GM21717 (cell line): ENCODE results near the gene PIK3R5.
"Not testable (repeated sequence)": the region's sequence is repeated elsewhere in the genome, so short reads cannot be mapped to it uniquely, and the experiment has no call there.

Experiments used
- ATAC-seq: cut with Tn5 transposase; IDR thresholded peaks from one replicate; pipeline ENCODE4 v1.9.1; 2021; ENCODE audit warnings: mild to moderate bottlenecking, moderate library complexity; ENCODE audit not compliant: unreplicated experiment

PIK3R5 gene

DNA sequence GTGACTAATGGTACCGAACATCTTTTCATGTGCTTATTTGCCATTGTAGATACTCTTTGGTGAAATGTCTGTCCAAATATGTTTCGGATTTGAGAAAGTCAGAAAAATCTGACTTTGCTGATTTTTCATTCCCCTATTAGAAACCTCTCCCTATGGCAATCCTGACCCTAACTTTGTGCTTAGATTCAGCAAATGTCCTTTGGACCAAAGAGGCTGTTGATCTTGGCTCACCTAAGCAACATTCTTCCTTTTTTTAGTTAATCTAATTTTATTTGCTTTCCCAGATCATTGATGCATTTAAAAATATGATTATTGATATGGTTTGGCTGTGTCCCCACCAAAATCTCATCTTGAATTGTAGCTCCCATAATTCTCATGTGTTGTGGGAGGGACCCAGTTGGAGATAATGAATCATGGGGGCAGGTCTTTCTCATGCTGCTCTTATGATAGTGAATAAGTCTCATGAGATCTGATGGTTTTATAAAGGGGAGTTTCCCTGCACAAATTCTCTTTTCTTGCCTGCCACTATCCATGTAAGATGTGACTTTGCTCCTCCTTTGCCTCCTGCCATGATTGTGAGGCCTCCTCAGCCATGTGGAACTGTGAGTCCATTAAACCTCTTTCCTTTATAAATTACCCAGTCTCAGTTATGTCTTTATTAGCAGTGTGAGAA, 22.9 kb upstream of the PIK3R5 start:
- not testable (repeated sequence) for ATAC-seq

DNA sequence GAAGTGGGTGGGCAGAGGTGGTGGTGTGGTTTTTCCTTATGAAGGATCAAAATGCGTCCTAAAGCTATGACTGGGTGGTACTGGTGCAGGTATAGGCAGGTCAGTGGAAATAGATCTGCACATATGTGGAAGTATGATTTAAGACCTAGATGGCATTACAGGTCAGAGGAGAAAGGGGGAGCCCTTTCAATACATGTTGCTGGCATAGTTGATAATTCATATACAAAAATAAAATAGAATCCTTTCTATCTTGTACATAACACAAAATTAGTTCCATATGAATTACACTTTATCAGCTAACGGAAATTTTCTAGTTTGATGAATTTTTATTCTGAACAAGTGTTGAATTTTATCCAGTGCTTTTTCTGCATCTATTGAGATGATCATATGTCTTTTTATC, 20.8 kb upstream of the PIK3R5 start:
- ATAC-seq = no peak

DNA sequence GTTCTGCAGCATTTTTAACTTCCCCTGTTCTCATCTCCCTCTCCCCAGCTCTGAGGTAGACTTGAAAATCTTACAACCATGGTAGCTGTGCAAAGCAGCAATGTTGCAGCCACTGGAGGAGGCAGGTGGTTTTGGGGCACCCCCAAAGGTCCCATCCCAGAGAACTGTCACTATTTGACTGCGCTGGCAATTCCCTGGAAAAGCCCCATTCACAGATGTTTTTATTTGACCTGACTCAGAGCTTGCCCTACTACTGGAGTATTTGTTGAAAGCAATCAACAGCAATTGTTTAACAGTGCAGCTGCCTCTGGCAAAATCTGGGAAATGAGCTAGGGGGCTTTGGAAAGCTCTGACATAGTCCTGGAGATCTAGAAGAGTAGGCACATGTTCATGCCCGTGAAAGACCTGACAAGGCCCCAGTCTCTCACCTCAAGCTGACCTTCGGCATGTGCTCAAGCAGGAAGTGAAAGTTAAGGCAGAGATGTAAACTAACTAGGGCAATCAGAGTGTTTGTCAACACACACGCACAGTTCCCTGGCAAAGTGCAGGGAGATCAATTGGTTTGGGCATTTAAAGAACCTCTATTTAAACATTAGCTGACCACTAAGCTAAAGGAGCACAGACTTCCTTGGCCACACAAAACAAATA, 19.7 kb upstream of the PIK3R5 start:
- no peak for ATAC-seq

DNA sequence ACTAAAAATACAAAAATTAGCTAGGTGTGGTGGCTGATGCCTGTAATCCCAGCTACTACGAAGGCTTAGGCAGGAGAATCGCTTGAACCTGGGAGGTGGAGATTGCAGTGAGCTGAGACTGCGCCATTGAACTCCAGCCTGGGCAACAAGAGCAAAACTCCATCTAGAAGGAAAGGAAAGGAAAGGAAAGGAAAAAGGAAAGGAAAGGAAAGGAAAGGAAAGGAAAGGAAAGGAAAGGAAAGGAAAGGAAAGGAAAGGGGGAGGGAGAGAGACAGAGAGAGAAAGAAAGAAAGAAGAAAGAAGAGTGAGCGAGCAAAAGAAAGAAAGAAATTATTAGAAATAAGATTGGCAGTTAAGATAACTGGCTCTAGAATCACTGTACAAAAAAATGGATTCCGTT, 18.7 kb upstream of the PIK3R5 start:
- ATAC-seq = not testable (repeated sequence)

DNA sequence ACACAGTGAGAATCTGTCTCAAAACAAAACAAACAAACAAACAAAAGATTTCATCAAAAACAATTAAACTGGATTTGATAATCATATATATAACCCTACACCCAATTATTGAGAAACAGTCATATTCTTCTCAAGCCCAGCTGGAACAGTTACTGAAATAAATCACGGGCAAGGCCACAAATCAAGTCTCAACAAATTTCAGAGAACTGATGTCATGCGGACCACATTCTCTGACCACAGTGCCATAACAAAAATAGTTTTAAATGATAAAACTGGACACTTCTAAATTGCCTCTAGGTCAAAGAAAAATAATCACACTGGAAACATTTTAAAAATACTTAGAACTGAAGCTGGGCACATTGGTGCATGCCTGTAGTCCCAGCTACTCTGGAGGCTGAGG, 15.9 kb upstream of the PIK3R5 start:
- no peak for ATAC-seq

DNA sequence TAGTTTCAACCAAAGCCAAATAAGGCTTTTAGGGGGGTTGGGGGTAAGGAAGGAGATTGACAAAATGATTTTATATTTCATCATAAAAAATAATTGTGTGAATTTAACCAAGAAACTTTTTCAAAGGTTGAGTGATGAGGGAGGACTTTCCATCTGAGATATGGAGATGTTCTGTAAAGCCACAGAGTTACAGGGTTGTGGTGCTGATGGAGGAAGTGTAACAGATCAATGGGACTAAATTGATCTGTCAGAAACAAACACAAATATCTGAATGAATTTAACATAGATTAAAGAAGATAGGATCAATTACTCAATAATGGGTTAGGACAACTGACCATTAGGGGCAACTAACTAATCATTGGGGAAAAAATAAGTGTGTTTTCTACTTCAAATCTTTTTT, 14.2 kb upstream of the PIK3R5 start:
- ATAC-seq = no peak

DNA sequence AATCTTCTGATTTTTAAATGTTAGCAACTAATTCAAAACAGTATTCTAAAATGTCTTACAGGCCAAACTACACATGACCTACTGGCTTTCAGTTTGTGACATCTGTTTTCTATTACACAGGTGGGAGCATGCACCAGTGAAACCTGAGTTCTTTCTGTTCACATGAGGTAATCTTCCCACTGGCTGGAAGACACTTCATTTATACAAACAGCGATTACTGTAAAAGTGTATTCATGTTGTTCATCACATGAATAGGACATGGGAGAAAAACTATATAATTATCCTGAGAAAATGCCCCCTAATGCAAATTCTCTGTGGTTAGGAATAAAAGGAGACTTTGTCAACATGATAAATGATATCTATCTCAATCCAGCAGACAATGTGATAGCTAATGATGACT, 11.1 kb upstream of the PIK3R5 start:
- ATAC-seq = no peak

DNA sequence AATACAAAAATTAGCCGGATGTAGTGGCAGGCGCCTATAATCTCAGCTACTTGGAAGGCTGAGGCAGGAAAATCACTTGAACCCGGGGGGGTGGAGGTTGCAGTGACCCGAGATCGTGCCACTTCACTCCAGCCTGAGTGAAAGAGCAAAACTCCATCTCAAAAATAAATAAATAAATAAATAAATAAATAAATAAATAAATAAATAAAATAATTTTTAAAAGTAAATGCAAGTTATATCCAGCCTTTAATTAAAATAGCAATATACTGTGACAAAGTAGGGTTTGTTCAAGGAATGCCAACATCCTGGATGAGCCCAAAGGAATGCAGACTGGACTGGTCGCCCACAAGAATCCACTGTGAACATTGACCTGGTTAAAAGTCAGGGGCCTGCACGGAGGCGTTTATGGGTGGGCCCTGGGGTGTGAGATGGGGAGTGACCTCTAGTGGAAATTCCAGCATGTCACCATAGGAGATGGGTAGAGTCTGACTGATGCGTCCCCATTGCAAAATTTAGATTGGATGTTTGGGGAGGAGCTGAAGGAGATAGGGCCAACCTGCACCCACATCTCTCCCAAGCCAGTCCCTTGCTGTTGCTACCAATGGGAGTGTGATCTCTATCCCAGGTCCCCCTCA, 9.7 kb upstream of the PIK3R5 start:
- ATAC-seq = no peak

DNA sequence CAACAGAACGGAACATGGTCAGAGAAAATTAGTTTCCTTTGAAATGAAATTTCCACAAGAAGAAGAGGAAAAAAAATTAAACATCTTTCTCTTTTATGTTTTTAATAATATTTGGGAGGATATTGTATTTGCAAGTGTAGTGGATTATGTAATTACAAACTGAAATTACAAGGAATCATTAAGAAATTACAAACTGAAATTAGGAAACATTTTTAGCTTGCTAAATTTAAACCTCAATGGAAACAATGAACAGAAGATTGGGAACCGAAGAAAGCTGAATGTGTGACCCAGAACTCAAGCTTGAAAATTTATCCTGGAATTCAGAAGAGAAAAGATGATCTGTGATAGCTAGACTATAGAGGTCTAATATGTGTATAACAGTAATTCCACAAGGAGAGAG, 4.4 kb upstream of the PIK3R5 start:
- no peak for ATAC-seq

DNA sequence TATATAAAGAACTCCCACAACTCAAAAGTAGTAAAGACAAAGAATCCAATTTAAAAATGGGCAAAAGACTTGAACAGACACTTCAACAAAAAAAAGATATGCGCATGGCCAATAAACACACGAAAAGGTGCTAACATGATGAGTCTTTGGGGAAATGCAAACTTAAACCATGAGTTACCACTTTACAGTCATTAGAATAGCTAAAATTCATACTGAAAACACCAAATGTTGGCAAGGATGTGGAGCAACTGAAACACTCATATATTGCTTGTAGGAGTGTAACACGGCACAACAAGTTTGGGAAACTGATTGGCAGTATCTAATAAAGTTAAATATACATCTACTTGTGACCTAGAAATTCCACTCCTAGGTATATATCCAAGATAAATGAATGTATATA, 3.0 kb upstream of the PIK3R5 start:
- ATAC-seq = no peak

DNA sequence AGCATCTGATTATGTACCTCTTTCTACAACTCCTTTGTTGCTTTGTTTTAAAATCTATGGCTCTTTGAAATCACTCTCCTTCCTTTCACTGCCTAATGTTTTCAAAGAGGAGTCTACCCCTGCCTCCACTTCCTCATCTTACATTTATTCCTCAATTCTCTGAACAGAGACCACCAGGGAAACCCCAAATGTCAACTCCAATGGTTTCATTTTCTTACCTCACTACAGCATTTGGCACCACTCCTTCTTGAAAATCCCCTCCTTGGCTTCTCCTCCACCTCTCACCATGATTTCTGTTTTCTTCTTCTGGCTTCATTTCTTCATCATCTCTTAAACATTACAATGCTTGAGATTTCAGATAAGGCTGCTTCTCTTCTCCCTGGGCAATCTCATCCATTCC, 2.4 kb upstream of the PIK3R5 start:
- ATAC-seq = no peak

DNA sequence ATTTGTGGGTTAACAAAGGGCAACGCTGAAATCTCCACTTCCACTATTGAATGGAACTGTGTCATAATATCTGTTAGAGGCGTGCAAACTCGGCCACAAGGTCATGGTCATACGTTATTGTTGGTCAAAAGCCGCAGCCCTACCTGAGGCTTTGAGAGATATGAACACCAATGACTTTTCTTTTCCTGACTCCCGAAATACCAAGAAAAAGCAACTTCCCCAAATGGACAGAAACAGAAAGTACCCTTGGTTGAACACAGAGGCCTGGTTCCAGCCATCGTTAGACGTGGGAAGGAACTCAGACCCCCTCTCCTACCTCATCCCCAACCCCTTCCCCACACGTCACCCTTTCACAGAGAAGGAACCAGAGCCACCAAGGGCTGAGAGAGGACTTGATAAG, 1.4 kb upstream of the PIK3R5 start:
- no peak for ATAC-seq

DNA sequence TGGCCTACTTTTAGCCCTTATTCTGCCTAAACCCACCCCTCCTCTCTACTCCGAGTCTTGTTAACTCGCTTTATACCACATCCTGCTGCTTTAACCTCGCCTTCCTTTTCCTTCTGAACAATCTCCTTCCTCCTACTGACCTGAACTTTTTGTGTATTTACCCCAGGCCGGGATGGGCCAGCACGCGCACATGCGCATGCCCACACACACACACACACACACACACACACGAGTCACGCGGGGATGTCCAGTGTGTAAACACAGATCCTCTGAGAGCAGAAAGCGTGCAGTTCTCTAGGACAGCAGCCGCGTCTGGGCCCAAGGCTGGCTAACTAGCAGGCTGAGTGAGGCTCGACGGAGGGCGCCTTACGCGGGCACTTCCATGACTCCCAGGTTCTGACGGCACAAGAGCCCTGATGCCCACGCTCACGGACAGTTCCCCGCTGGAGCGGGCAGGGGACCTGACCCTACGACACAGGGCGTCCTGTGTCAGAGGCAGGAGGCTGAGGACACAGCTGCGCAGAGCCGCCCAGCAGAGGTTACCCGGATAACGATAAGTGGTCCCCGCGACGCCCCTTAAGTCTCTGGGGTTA, 610 bp downstream of the PIK3R5 start:
- no peak for ATAC-seq

DNA sequence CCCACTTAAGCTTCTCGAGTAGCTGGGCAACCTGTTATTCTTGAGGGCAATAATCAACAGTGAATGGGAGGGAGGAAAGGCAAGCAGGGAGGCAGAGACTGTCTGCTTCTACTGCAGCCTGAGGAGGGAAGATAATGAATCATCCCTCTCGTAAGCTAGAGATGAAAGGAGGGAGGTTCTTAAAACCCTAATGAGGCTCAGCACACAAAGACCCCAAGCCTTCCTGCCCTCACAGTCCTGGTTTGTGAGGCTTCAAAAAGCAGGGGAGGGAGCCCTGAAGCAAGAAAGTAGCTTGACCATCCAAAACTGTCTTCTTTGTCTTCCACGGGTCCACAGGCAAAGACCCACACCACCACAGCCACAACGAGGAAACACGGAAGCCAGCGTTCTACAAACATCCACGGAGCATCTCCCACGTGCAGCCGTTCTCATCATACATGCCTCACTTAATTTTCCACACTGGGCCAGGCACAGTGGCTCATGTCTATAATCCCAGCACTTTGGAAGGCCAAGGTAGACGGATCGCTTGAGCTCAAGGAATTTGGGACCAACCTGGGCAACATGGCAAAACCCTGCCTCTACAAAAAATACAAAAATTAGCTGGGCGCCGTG, 1.8 kb downstream of the PIK3R5 start:
- no peak for ATAC-seq

DNA sequence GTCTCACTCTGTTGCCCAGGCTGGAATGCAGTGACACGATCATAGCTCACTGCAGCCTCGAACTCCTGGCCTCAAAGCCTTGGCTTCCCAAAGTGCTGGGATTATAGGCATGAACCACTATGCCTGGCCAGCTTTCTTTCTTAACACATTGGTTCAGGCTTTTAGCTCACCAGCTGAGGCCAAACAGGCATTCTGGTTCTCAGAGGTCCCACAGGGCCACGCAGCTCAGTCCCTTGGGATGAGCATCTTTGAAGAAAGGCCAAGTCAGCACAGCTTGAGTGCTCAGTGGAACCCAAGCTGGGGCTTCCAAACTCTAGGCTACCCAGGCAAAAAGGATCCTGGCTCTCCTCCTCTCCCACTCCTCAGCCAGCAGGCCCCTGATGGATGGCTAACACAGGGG, 2.5 kb downstream of the PIK3R5 start:
- no peak for ATAC-seq

DNA sequence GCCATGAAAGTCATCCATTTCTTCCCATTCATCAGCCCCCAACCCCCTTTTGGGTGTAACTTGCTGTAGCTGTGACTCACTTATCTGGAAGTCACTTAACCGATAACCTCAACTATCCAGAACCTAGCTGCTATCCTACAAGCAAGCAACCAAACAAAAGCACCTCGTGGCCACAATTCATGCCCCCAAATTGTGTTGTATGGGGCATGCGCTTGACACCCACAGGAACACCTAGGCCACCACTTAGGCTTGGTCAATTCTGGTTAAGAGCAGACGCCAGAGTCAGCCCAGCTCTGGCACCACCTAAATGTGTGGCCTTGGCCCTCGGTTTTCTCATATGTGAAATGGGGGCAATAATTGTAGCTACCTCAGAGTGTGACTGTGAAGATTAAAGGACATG, 3.7 kb downstream of the PIK3R5 start:
- ATAC-seq = no peak

DNA sequence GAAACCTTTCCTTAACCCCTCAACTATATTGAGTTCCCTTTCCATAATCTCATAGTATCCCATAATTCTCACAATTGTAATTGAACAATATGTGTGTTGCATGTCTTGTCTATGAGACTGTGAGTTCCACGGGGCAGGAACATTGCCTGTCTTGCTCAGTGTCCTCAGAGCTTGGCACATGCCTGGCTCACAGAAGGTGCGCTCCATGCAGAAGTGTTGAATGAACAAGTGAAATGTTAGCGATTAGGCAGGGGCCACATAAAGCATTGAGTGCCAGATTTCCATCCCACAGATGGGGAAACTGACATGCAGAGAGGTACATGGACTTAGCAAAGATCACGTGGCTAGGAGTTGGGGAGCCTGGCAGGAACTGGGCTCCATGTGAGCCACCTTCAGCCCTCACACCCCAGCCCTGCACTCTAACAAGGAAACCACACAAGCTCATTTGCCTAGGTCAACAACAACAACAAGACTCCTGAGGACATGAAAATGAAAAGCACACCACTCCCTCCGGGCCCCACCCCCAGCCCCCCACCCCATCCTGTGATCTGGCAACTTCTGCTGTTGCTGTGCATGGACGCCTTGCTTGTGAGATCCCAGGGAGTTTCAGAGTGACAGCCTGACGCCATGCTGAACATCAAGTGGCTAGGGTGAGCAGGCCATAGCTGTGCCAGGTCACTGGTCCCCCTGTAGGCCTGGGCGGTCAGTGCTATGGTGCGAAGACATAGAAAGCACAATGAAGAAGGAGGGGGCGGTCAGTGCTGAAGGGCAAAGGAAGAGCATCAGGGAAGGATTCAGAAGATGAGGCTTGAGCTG, 5.0 kb downstream of the PIK3R5 start:
- ATAC-seq = no peak

DNA sequence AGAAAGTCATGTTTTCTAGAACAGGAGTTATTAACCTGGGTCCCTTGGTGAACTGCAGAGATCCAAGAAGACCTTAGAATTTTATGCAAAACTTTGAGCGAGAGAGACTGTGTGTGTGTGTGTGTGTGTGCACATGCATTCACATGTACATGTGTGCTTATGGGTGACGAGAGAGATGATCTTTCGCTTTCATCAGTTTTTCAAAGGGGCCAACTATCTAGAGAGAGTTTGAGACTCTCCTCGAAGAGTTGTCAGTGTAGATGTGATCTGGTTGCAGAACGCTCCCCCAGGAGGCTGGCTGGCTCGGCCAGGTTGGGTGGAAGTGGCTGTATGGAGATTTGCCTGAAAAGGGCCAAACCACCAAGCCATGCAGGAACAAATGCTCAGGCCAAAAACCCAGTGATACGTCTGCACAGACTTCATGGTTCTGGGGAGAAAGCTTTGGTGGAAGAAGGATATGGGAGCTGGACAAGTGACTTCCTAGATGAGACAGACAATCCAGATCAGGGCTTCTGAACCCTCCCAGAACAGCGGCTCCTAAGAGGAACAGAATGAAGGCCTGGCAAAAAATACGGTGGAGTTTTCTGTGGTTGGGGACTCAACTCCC, 6.1 kb downstream of the PIK3R5 start:
- ATAC-seq = no peak

DNA sequence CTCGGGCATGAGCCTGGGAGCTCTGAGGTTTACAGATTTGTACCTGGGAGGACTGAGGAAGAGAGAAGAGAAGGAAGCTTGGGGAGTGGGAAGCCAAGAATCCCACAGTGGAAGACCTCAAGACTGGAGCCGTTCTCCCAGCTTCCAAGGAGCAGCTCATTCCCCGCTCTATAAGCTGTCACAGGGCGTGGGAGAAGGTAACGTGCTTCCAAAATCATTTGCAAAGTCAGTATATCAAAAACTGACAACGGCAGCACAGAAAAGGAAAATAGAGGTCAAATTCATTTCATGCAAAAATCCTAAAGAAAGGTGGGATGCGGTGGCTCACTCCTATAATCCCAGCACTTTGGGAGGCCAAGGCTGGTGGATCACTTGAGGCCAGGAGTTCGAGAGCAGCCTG, 7.8 kb downstream of the PIK3R5 start:
- ATAC-seq = no peak

DNA sequence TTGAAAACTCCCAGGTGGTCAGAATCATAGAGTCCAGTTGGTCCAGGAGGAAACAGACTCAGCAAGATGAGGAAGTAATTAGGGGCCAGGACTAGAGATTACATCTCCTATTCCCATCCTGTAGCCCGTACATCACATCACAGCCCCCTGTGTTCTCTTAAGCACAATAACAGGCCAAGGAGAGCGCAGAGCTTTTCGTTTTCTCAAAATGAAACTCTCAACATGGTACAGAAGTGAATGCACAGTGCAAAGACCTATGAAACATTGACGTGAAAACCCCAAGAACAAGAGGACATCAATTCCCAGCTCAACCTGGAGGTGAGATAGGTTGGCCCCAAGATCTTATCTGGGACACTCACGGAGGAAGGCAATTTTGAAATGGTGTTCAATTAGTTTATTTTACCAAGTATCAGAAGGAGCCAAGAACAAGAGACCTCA, 9.0 kb downstream of the PIK3R5 start:
- ATAC-seq = no peak
